SJCRH30 (cell line): ENCODE data around the gene NSMCE4A. TPM values are rescaled to one million over a fixed set of nuclear protein-coding genes. Genes with fewer than 3 reads are reported as not detected.
"Not testable (repeated sequence)": the region's sequence is repeated elsewhere in the genome, so short reads cannot be mapped to it uniquely, and the experiment has no call there.

ENCODE experiments used
- DNase-seq, 2 experiments: peaks; one replicate each; pipeline ENCODE4 v3.0.0-alpha.2; 2015 to 2020
- H3K27ac ChIP-seq: fragments of 250-450 bp; sonication (Bioruptor Pico); 2 replicates; pipeline ENCODE4 v1.5.1; 2020; ENCODE audit warnings: mild to moderate bottlenecking, moderate library complexity
- H3K27me3 ChIP-seq: fragments of 250-450 bp; sonication (Bioruptor Pico); 2 replicates; pipeline ENCODE4 v1.5.1; 2020; ENCODE audit warnings: mild to moderate bottlenecking, moderate library complexity
- H3K36me3 ChIP-seq: fragments of 250-450 bp; sonication (Bioruptor Pico); 2 replicates; pipeline ENCODE4 v1.5.1; 2020; ENCODE audit warnings: mild to moderate bottlenecking, moderate library complexity
- H3K4me1 ChIP-seq: fragments of 250-450 bp; sonication (Bioruptor Pico); 2 replicates; pipeline ENCODE4 v1.5.1; 2020; ENCODE audit warnings: mild to moderate bottlenecking, moderate library complexity
- H3K4me3 ChIP-seq: fragments of 250-450 bp; sonication (Bioruptor Pico); 2 replicates; pipeline ENCODE4 v1.5.1; 2020; ENCODE audit warnings: mild to moderate bottlenecking, moderate library complexity
- H3K9me3 ChIP-seq: fragments of 250-450 bp; sonication (Bioruptor Pico); replicated peaks from 2 replicates; pipeline ENCODE4 v1.5.1; 2020; ENCODE audit warnings: mild to moderate bottlenecking, moderate library complexity
- total RNA-seq: library from RNA; depleted of rRNA; stranded (reverse); fragments of >200 nt; shearing (Covaris generic); gene quantifications from 2 replicates; pipeline ENCODE4 v1.2.3, GENCODE V29; 2014

NSMCE4A gene
- total RNA-seq, 1 experiment from 2014 or later: 87.2 TPM

GRCh38 chr10:121930268-121931085 is 44.5 kb downstream of the NSMCE4A start:
- not testable (repeated sequence) for H3K27ac ChIP-seq, H3K36me3 ChIP-seq, H3K4me3 ChIP-seq, H3K4me1 ChIP-seq, H3K27me3 ChIP-seq, DNase-seq, H3K9me3 ChIP-seq

- H3K4me1 ChIP-seq, H3K9me3 ChIP-seq, H3K27ac ChIP-seq, DNase-seq, H3K27me3 ChIP-seq, H3K4me3 ChIP-seq, H3K36me3 ChIP-seq: not testable (repeated sequence)
Observed at GRCh38 chr10:121929585-121930267, 45.3 kb downstream of the NSMCE4A start.

- H3K27ac ChIP-seq: peak overlapping the region; percentile 95
- peaks cover 8% of the 10 kb centered on the region for H3K4me1 ChIP-seq
- no peaks in the 10 kb centered on the region for H3K9me3 ChIP-seq
- peak overlapping the region; percentile 96 for H3K4me3 ChIP-seq
- no peaks in the 10 kb centered on the region for H3K27me3 ChIP-seq
- H3K36me3 ChIP-seq: peaks cover 4% of the 10 kb centered on the region; the same call in 1 of the 2 replicates
- no peak for DNase-seq
Observed at GRCh38 chr10:121928528-121928884, 46.5 kb downstream of the NSMCE4A start.

- Histone ChIP-seq H3K4me1 (peaks cover 8% of the 10 kb centered on the region), H3K9me3 (no peaks in the 10 kb centered on the region), H3K36me3 (peaks cover 4% of the 10 kb centered on the region; the same call in 1 of the 2 replicates), H3K27ac (peak within 1 kb of the TSS; percentile 95), H3K27me3 (no peaks in the 10 kb centered on the region), H3K4me3 (peak within 1 kb of the TSS; percentile 96)
- DNase-seq: peak; percentile 97 to 98
Observed at GRCh38 chr10:121927841-121928527, 47.0 kb downstream of the NSMCE4A start, which contains the start of gene ATE1. TSS of gene ATE1 (minus strand) at chr10:121928031. CDS start at chr10:121927949, 82 bp downstream.

- Histone ChIP-seq H3K27ac (peak overlapping the region; percentile 95), H3K9me3 (no peaks in the 10 kb centered on the region), H3K27me3 (no peaks in the 10 kb centered on the region), H3K36me3 (peaks cover 4% of the 10 kb centered on the region; the same call in 1 of the 2 replicates), H3K4me3 (peak overlapping the region; percentile 96), H3K4me1 (peaks cover 8% of the 10 kb centered on the region)
- peak; percentile 72 to 81 for DNase-seq
Observed at GRCh38 chr10:121927318-121927840, 47.6 kb downstream of the NSMCE4A start.

- peaks cover 4% of the 10 kb centered on the region; the same call in 1 of the 2 replicates for H3K36me3 ChIP-seq
- peaks cover 8% of the 10 kb centered on the region for H3K4me1 ChIP-seq
- no peaks in the 10 kb centered on the region for H3K27me3 ChIP-seq
- H3K9me3 ChIP-seq: no peaks in the 10 kb centered on the region
- peak in 1 of 2 experiments; percentile 46 for DNase-seq
- H3K4me3 ChIP-seq: peak overlapping the region; percentile 96
- H3K27ac ChIP-seq: peak overlapping the region; percentile 0; the same call in 1 of the 2 replicates
Observed at GRCh38 chr10:121926671-121927317, 48.2 kb downstream of the NSMCE4A start.

GRCh38 chr10:121926157-121926556 is 48.9 kb downstream of the NSMCE4A start:
- H3K36me3 ChIP-seq: peaks cover 5% of the 10 kb centered on the region; the same call in 1 of the 2 replicates
- H3K4me1 ChIP-seq: peaks cover 8% of the 10 kb centered on the region
- peak overlapping the region; percentile 96 for H3K4me3 ChIP-seq
- DNase-seq: no peak
- H3K9me3 ChIP-seq: no peaks in the 10 kb centered on the region
- no peaks in the 10 kb centered on the region for H3K27me3 ChIP-seq
- no peak overlapping the region for H3K27ac ChIP-seq

- Histone ChIP-seq H3K9me3 (no peaks in the 10 kb centered on the region), H3K36me3 (peaks cover 21% of the 10 kb centered on the region), H3K27ac (no peak overlapping the region), H3K4me1 (peaks cover 4% of the 10 kb centered on the region; the same call in 1 of the 2 replicates), H3K27me3 (no peaks in the 10 kb centered on the region), H3K4me3 (no peak overlapping the region)
- DNase-seq: no peak
Observed at GRCh38 chr10:121921238-121921931, 53.6 kb downstream of the NSMCE4A start.

GRCh38 chr10:121919666-121920065 is 55.4 kb downstream of the NSMCE4A start:
- Histone ChIP-seq H3K36me3 (peaks cover 32% of the 10 kb centered on the region), H3K27me3 (no peaks in the 10 kb centered on the region), H3K27ac (no peak overlapping the region), H3K4me3 (no peak overlapping the region), H3K9me3 (no peaks in the 10 kb centered on the region), H3K4me1 (no peaks in the 10 kb centered on the region)
- DNase-seq: no peak

GRCh38 chr10:121918800-121919199 is 56.2 kb downstream of the NSMCE4A start:
- not testable (repeated sequence) for H3K27me3 ChIP-seq, H3K9me3 ChIP-seq, H3K27ac ChIP-seq, DNase-seq, H3K4me1 ChIP-seq, H3K4me3 ChIP-seq
- peaks cover 32% of the 10 kb centered on the region for H3K36me3 ChIP-seq

- DNase-seq: no peak
- H3K36me3 ChIP-seq: peaks cover 42% of the 10 kb centered on the region
- H3K4me1 ChIP-seq: no peaks in the 10 kb centered on the region
- H3K27me3 ChIP-seq: no peaks in the 10 kb centered on the region
- no peak overlapping the region for H3K4me3 ChIP-seq
- no peaks in the 10 kb centered on the region for H3K9me3 ChIP-seq
- no peak overlapping the region for H3K27ac ChIP-seq
Observed at GRCh38 chr10:121914661-121915060, 60.4 kb downstream of the NSMCE4A start.

- H3K27me3 ChIP-seq: no peaks in the 10 kb centered on the region
- H3K4me1 ChIP-seq: no peaks in the 10 kb centered on the region
- no peaks in the 10 kb centered on the region for H3K9me3 ChIP-seq
- DNase-seq: no peak
- no peak overlapping the region for H3K27ac ChIP-seq
- H3K36me3 ChIP-seq: peaks cover 42% of the 10 kb centered on the region
- no peak overlapping the region for H3K4me3 ChIP-seq
Observed at GRCh38 chr10:121911421-121911697, 63.7 kb downstream of the NSMCE4A start.

GRCh38 chr10:121910673-121911420 is 64.2 kb downstream of the NSMCE4A start:
- Histone ChIP-seq H3K9me3 (no peaks in the 10 kb centered on the region), H3K27me3 (no peaks in the 10 kb centered on the region), H3K4me3 (no peak overlapping the region), H3K36me3 (peaks cover 39% of the 10 kb centered on the region), H3K4me1 (no peaks in the 10 kb centered on the region), H3K27ac (no peak overlapping the region)
- no peak for DNase-seq
